ENCODE measurements around the gene ALS2CL.

GRCh38 chr3:46660003-46660402 lies 33.5 kb downstream of the ALS2CL start:
- TF ChIP-seq EZH2 (IDR thresholded peaks at IDR 0.05; ENCODE audit: insufficient read depth, poor library complexity, severe bottlenecking) = no peak
- no peak for TF ChIP-seq EZH2phosphoT487 (IDR thresholded peaks at IDR 0.05; ENCODE audit: insufficient read depth, low read depth)

Measured in GM23248 (cell line).